ENCODE data around the gene RAPGEF4.

DNA sequence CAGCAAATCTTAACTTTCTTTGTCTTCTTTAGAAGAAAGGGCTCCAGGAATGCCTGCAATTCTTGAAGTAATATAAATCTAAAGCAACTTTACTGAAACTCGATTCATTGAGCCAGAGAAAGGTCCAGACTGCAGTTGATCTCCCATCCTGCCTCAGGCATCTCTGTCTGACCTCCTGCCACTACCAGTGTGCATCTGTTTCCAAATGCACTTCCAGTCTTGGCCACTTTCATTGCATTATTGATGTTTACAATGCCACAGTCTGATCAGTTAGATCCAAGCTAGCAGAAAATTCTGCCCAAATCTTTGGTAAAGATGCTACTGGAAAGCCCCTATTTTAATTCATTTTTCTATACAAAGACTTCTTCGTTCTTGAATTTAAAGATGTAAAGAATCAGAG is 158.0 kb downstream of the RAPGEF4 start:
- TF ChIP-seq POLR2AphosphoS5 (IDR thresholded peaks at IDR 0.05): no peak
- TF ChIP-seq, protein P1, sequence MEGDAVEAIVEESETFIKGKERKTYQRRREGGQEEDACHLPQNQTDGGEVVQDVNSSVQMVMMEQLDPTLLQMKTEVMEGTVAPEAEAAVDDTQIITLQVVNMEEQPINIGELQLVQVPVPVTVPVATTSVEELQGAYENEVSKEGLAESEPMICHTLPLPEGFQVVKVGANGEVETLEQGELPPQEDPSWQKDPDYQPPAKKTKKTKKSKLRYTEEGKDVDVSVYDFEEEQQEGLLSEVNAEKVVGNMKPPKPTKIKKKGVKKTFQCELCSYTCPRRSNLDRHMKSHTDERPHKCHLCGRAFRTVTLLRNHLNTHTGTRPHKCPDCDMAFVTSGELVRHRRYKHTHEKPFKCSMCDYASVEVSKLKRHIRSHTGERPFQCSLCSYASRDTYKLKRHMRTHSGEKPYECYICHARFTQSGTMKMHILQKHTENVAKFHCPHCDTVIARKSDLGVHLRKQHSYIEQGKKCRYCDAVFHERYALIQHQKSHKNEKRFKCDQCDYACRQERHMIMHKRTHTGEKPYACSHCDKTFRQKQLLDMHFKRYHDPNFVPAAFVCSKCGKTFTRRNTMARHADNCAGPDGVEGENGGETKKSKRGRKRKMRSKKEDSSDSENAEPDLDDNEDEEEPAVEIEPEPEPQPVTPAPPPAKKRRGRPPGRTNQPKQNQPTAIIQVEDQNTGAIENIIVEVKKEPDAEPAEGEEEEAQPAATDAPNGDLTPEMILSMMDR (IDR thresholded peaks at IDR 0.05): no peak
- TF ChIP-seq POLR2A (IDR thresholded peaks at IDR 0.05; ENCODE audit: low read depth): no peak
- no peak for TF ChIP-seq EP300 (IDR thresholded peaks at IDR 0.05)

Measured in esophagus muscularis mucosa (tissue), 4 donors.